ENCODE measurements around the gene PITX1. TPM values are rescaled to one million over a fixed set of nuclear protein-coding genes. Genes with fewer than 3 reads are reported as not detected.
A peak's percentile ranks its signal among the peaks of the same experiment; 100 is the strongest.

Gene PITX1
- total RNA-seq, 2 experiments from 2014 or later: 0.18 TPM

GRCh38 chr5:135039271-135040033 is 5.4 kb upstream of the PITX1 start:
- intact Hi-C loops (cut with DNase I, micrococcal nuclease): loop anchor here in 1 of 2 experiments (10.0 kb wide), 1 partner anchor 125 kb away; no protein-coding TSS in a partner anchor
- no peak overlapping the region for H3K27ac Mint-ChIP-seq
- H3K9me3 Mint-ChIP-seq (ENCODE audit: low read depth): no peaks in the 10 kb centered on the region
- peaks cover 80% of the 10 kb centered on the region for H3K27me3 Mint-ChIP-seq
- POLR2A ChIA-PET: no interaction called here
- H3K4me1 Mint-ChIP-seq: peaks cover 3% of the 10 kb centered on the region
- DNase-seq (peak; percentile 56), ATAC-seq (peak; percentile 60)
- no peaks in the 10 kb centered on the region for H3K36me3 Mint-ChIP-seq (ENCODE audit: low read depth)
- H3K4me3 Mint-ChIP-seq: no peak overlapping the region
- CTCF ChIA-PET: interaction anchor here (0.6 to 1.4 kb wide), 2 partner anchors 9 to 1261 kb away, joined by 3 to 5 read pairs; no protein-coding TSS in a partner anchor

GRCh38 chr5:135038813-135039270 is 4.8 kb upstream of the PITX1 start:
- DNase-seq (no peak), ATAC-seq (no peak)
- peaks cover 5% of the 10 kb centered on the region for H3K4me1 Mint-ChIP-seq
- POLR2A ChIA-PET: no interaction called here
- no peaks in the 10 kb centered on the region for H3K36me3 Mint-ChIP-seq (ENCODE audit: low read depth)
- no peak overlapping the region for H3K4me3 Mint-ChIP-seq
- CTCF ChIA-PET: interaction anchor here (1.4 kb wide), 1 partner anchor 9 kb away, joined by 5 read pairs; no protein-coding TSS in a partner anchor
- no peak overlapping the region for H3K27ac Mint-ChIP-seq
- intact Hi-C loops (cut with DNase I, micrococcal nuclease): loop anchor here in 1 of 2 experiments (10.0 kb wide), 1 partner anchor 124 kb away; no protein-coding TSS in a partner anchor
- H3K9me3 Mint-ChIP-seq (ENCODE audit: low read depth): no peaks in the 10 kb centered on the region
- H3K27me3 Mint-ChIP-seq: peaks cover 76% of the 10 kb centered on the region

- CTCF ChIA-PET: no interaction called here
- H3K27me3 Mint-ChIP-seq: peaks cover 72% of the 10 kb centered on the region
- intact Hi-C loops (cut with DNase I, micrococcal nuclease): loop anchor here in 1 of 2 experiments (10.0 kb wide), 1 partner anchor 124 kb away; no protein-coding TSS in a partner anchor
- no peaks in the 10 kb centered on the region for H3K36me3 Mint-ChIP-seq (ENCODE audit: low read depth)
- H3K4me1 Mint-ChIP-seq: peaks cover 6% of the 10 kb centered on the region
- no peak for DNase-seq
- no peak overlapping the region for H3K4me3 Mint-ChIP-seq
- H3K9me3 Mint-ChIP-seq (ENCODE audit: low read depth): no peaks in the 10 kb centered on the region
- ATAC-seq: no peak
- POLR2A ChIA-PET: interaction anchor here (0.5 kb wide), 1 partner anchor 130 kb away, joined by 3 read pairs; no protein-coding TSS in a partner anchor
- no peak overlapping the region for H3K27ac Mint-ChIP-seq
Measured at GRCh38 chr5:135038205-135038812, 4.3 kb upstream of the PITX1 start.

GRCh38 chr5:135037519-135038204 is 3.6 kb upstream of the PITX1 start:
- no peaks in the 10 kb centered on the region for H3K9me3 Mint-ChIP-seq (ENCODE audit: low read depth)
- intact Hi-C loops (cut with DNase I, micrococcal nuclease): loop anchor here in 1 of 2 experiments (10.0 kb wide), 1 partner anchor 123 kb away; no protein-coding TSS in a partner anchor
- ChIA-PET POLR2A (no interaction called here), CTCF (no interaction called here)
- no peak overlapping the region for H3K4me3 Mint-ChIP-seq
- no peaks in the 10 kb centered on the region for H3K36me3 Mint-ChIP-seq (ENCODE audit: low read depth)
- H3K27ac Mint-ChIP-seq: no peak overlapping the region
- ATAC-seq: no peak
- DNase-seq: no peak
- peaks cover 9% of the 10 kb centered on the region for H3K4me1 Mint-ChIP-seq
- peaks cover 71% of the 10 kb centered on the region for H3K27me3 Mint-ChIP-seq

GRCh38 chr5:135036405-135036804 is 2.4 kb upstream of the PITX1 start:
- no peaks in the 10 kb centered on the region for H3K9me3 Mint-ChIP-seq (ENCODE audit: low read depth)
- H3K27me3 Mint-ChIP-seq: peaks cover 74% of the 10 kb centered on the region
- intact Hi-C loops (cut with DNase I, micrococcal nuclease): loop anchor here in 1 of 2 experiments (10.0 kb wide), 1 partner anchor 122 kb away; no protein-coding TSS in a partner anchor
- H3K27ac Mint-ChIP-seq: no peak overlapping the region
- POLR2A ChIA-PET: no interaction called here
- no peak for DNase-seq
- ATAC-seq: no peak
- no peaks in the 10 kb centered on the region for H3K36me3 Mint-ChIP-seq (ENCODE audit: low read depth)
- H3K4me3 Mint-ChIP-seq: no peak overlapping the region
- CTCF ChIA-PET: interaction anchor here (0.6 kb wide), 1 partner anchor 155 kb away, joined by 3 read pairs; no protein-coding TSS in a partner anchor
- H3K4me1 Mint-ChIP-seq: peaks cover 17% of the 10 kb centered on the region

GRCh38 chr5:135035678-135036030 is 1.6 kb upstream of the PITX1 start:
- no peak for DNase-seq
- H3K9me3 Mint-ChIP-seq (ENCODE audit: low read depth): no peaks in the 10 kb centered on the region
- ChIA-PET POLR2A (no interaction called here), CTCF (no interaction called here)
- H3K27me3 Mint-ChIP-seq: peaks cover 73% of the 10 kb centered on the region
- no peak overlapping the region for H3K27ac Mint-ChIP-seq
- no peak overlapping the region for H3K4me3 Mint-ChIP-seq
- intact Hi-C loops (cut with DNase I, micrococcal nuclease): loop anchor here in 1 of 2 experiments (10.0 kb wide), 1 partner anchor 121 kb away; no protein-coding TSS in a partner anchor
- ATAC-seq: no peak
- H3K4me1 Mint-ChIP-seq: peaks cover 23% of the 10 kb centered on the region
- H3K36me3 Mint-ChIP-seq (ENCODE audit: low read depth): no peaks in the 10 kb centered on the region

- POLR2A ChIA-PET: no interaction called here
- ATAC-seq (no peak), DNase-seq (no peak)
- CTCF ChIA-PET: no interaction called here
- intact Hi-C loops (cut with DNase I, micrococcal nuclease): loop anchor here (5.0 to 10.0 kb wide), 2 partner anchors 120 to 157 kb away; no protein-coding TSS in a partner anchor
- H3K27me3 Mint-ChIP-seq: peaks cover 73% of the 10 kb centered on the region
- no peaks in the 10 kb centered on the region for H3K36me3 Mint-ChIP-seq (ENCODE audit: low read depth)
- peak overlapping the region; percentile 63 for H3K4me3 Mint-ChIP-seq
- H3K27ac Mint-ChIP-seq: no peak overlapping the region
- H3K9me3 Mint-ChIP-seq (ENCODE audit: low read depth): no peaks in the 10 kb centered on the region
- H3K4me1 Mint-ChIP-seq: peaks cover 26% of the 10 kb centered on the region
Measured at GRCh38 chr5:135034963-135035677, 1.1 kb upstream of the PITX1 start.

- DNase-seq (peak; percentile 70), ATAC-seq (peak; percentile 31)
- ChIA-PET CTCF (no interaction called here), POLR2A (no interaction called here)
- Mint-ChIP-seq H3K4me3 (peak overlapping the region; percentile 63), H3K36me3 (ENCODE audit: low read depth) (peaks cover under 1% of the 10 kb centered on the region), H3K27ac (no peak overlapping the region), H3K9me3 (ENCODE audit: low read depth) (peaks cover 3% of the 10 kb centered on the region), H3K27me3 (peaks cover 78% of the 10 kb centered on the region), H3K4me1 (peaks cover 30% of the 10 kb centered on the region)
- intact Hi-C loops (cut with DNase I, micrococcal nuclease): loop anchor here (5.0 to 10.0 kb wide), 2 partner anchors 120 to 158 kb away; no protein-coding TSS in a partner anchor
Measured at GRCh38 chr5:135034236-135034962, 371 bp upstream of the PITX1 start.

- intact Hi-C loops (cut with DNase I, micrococcal nuclease): loop anchor here (2.0 to 10.0 kb wide), 3 partner anchors 68 to 159 kb away; no protein-coding TSS in a partner anchor
- Mint-ChIP-seq H3K27me3 (peaks cover 78% of the 10 kb centered on the region), H3K4me1 (peaks cover 35% of the 10 kb centered on the region), H3K9me3 (ENCODE audit: low read depth) (peaks cover 4% of the 10 kb centered on the region), H3K27ac (no peak overlapping the region), H3K36me3 (ENCODE audit: low read depth) (peaks cover 2% of the 10 kb centered on the region), H3K4me3 (peak overlapping the region; percentile 62)
- peak; percentile 34 for ATAC-seq
- ChIA-PET POLR2A (no interaction called here), CTCF (interaction anchor here (0.6 to 1.2 kb wide), 4 partner anchors 129 to 328 kb away, joined by 3 to 4 read pairs (median 3); no protein-coding TSS in a partner anchor)
- DNase-seq: peak; percentile 53
Measured at GRCh38 chr5:135032999-135033861, 798 bp downstream of the PITX1 start.

- H3K27me3 Mint-ChIP-seq: peaks cover 73% of the 10 kb centered on the region
- POLR2A ChIA-PET: no interaction called here
- DNase-seq (no peak), ATAC-seq (no peak)
- H3K4me3 Mint-ChIP-seq: peak overlapping the region; percentile 44
- peaks cover 4% of the 10 kb centered on the region for H3K9me3 Mint-ChIP-seq (ENCODE audit: low read depth)
- H3K36me3 Mint-ChIP-seq (ENCODE audit: low read depth): peaks cover 2% of the 10 kb centered on the region
- H3K4me1 Mint-ChIP-seq: peaks cover 35% of the 10 kb centered on the region
- CTCF ChIA-PET: interaction anchor here (1.2 kb wide), 1 partner anchor 159 kb away, joined by 4 read pairs; no protein-coding TSS in a partner anchor
- no peak overlapping the region for H3K27ac Mint-ChIP-seq
- intact Hi-C loops (cut with DNase I, micrococcal nuclease): loop anchor here (2.0 to 10.0 kb wide), 3 partner anchors 68 to 160 kb away; no protein-coding TSS in a partner anchor
Measured at GRCh38 chr5:135032695-135032998, 1.4 kb downstream of the PITX1 start.
